SK-N-SH (cell line): ENCODE results near the gene CKMT2.

Experiments used
- CTCF ChIP-seq: fragments of 200-600 bp; sonication (generic); IDR thresholded peaks from 2 replicates; pipeline ENCODE4 v1.6.1; 2017; ENCODE audit warnings: antibody characterized with exemption, mild to moderate bottlenecking, moderate library complexity
- GATA2 ChIP-seq: sonication (generic); formaldehyde crosslinking; IDR thresholded peaks from 2 replicates; pipeline ENCODE4 v1.5.0; 2020; ENCODE audit warnings: mild to moderate bottlenecking, missing genetic modification reagents
- IRF3 ChIP-seq: fragments of 150-350 bp; IDR thresholded peaks from 2 replicates; pipeline ENCODE4 v1.6.1; 2016; ENCODE audit warnings: mild to moderate bottlenecking, low read depth, low read length
- PBX3 ChIP-seq: IDR thresholded peaks from 2 replicates; pipeline ENCODE4; 2012
- POLR2AphosphoS5 ChIP-seq: IDR thresholded peaks from 2 replicates; pipeline ENCODE4 v1.6.1; 2012; ENCODE audit warnings: low read depth, low read length
- RCOR1 ChIP-seq: fragments of 150-350 bp; IDR thresholded peaks from 2 replicates; pipeline ENCODE4 v1.6.1; 2017; ENCODE audit warnings: antibody characterized with exemption, low read length
- RXRA ChIP-seq: IDR thresholded peaks from 2 replicates; pipeline ENCODE4 v1.4.0; 2012; ENCODE audit warnings: low read depth, mild to moderate bottlenecking, borderline replicate concordance
- TCF12 ChIP-seq: IDR thresholded peaks from 2 replicates; pipeline ENCODE4 v1.4.0; 2012
- USF2 ChIP-seq: fragments of 150-350 bp; IDR thresholded peaks from 2 replicates; pipeline ENCODE4 v1.6.1; 2017; ENCODE audit warnings: antibody characterized with exemption, low read length, low read depth, borderline replicate concordance
- ZBTB33 ChIP-seq: IDR thresholded peaks from 2 replicates; pipeline ENCODE4 v1.4.0; 2012; ENCODE audit warnings: low read depth, borderline replicate concordance
- TF ChIP-seq, protein P1 (sequence below): IDR thresholded peaks from 2 replicates; pipeline ENCODE4 v1.4.0; 2012; ENCODE audit warnings: low read depth
- TF ChIP-seq, protein P2 (sequence below): IDR thresholded peaks from 2 replicates; pipeline ENCODE4 v1.6.1; 2012; ENCODE audit warnings: mild to moderate bottlenecking, low read depth, low read length, moderate library complexity

DNA sequence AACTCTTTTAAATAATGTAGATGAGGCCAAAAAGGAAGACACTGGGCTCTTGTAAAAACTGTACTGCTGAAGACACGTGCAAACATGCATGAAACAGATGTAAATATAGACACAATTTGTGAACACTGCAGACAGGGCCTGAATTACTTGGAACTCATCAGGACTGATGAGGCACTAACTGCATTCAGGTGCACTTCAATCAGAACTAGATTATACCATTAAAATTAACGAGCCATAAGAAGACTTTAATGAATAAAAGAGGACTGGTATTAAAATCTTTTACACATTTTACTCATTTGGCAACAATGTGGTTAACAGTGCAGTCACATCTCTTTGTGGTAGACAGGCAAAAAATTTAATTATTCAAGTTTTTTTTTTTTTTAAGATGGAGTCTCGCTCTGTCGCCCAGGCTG, 54.9 kb downstream of the CKMT2 start:
- TF ChIP-seq PBX3 (no peak), CTCF (no peak), ZBTB33 (no peak), POLR2AphosphoS5 (no peak), RCOR1 (no peak), USF2 (no peak), RXRA (no peak), GATA2 (CRISPR knock-in tag) (no peak), IRF3 (no peak), TCF12 (no peak)
- TF ChIP-seq, protein P1, sequence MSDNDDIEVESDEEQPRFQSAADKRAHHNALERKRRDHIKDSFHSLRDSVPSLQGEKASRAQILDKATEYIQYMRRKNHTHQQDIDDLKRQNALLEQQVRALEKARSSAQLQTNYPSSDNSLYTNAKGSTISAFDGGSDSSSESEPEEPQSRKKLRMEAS: no peak
- TF ChIP-seq, protein P2, sequence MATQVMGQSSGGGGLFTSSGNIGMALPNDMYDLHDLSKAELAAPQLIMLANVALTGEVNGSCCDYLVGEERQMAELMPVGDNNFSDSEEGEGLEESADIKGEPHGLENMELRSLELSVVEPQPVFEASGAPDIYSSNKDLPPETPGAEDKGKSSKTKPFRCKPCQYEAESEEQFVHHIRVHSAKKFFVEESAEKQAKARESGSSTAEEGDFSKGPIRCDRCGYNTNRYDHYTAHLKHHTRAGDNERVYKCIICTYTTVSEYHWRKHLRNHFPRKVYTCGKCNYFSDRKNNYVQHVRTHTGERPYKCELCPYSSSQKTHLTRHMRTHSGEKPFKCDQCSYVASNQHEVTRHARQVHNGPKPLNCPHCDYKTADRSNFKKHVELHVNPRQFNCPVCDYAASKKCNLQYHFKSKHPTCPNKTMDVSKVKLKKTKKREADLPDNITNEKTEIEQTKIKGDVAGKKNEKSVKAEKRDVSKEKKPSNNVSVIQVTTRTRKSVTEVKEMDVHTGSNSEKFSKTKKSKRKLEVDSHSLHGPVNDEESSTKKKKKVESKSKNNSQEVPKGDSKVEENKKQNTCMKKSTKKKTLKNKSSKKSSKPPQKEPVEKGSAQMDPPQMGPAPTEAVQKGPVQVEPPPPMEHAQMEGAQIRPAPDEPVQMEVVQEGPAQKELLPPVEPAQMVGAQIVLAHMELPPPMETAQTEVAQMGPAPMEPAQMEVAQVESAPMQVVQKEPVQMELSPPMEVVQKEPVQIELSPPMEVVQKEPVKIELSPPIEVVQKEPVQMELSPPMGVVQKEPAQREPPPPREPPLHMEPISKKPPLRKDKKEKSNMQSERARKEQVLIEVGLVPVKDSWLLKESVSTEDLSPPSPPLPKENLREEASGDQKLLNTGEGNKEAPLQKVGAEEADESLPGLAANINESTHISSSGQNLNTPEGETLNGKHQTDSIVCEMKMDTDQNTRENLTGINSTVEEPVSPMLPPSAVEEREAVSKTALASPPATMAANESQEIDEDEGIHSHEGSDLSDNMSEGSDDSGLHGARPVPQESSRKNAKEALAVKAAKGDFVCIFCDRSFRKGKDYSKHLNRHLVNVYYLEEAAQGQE: no peak
